Eye (tissue), 1 donor: ENCODE data around the gene FNDC3B.
"Not testable (repeated sequence)": the region's sequence is repeated elsewhere in the genome, so short reads cannot be mapped to it uniquely, and the experiment has no call there.

ENCODE experiments used
- DNase-seq: peaks from one replicate; pipeline ENCODE4 v3.0.0-alpha.2; 2015

The FNDC3B gene

GRCh38 chr3:172033396-172033795 lies 6.0 kb upstream of the FNDC3B start:
- DNase-seq: no peak

- peak; percentile 71 for DNase-seq
These were observed 4.3 kb upstream of the FNDC3B start for GRCh38 chr3:172034786-172035685.

GRCh38 chr3:172036541-172037215 lies 2.7 kb upstream of the FNDC3B start:
- DNase-seq: no peak

- peak; percentile 20 for DNase-seq
These were observed 461 bp upstream of the FNDC3B start for GRCh38 chr3:172038798-172039435.

- DNase-seq: peak; percentile 90
These were observed 951 bp downstream of the FNDC3B start for GRCh38 chr3:172040078-172040980.

- DNase-seq: peak; percentile 76
These were observed 1.9 kb downstream of the FNDC3B start for GRCh38 chr3:172040981-172041963.

GRCh38 chr3:172042136-172042662 lies 2.8 kb downstream of the FNDC3B start:
- DNase-seq: no peak

- not testable (repeated sequence) for DNase-seq
These were observed 3.3 kb downstream of the FNDC3B start for GRCh38 chr3:172042663-172043179.

GRCh38 chr3:172043233-172043632 lies 3.9 kb downstream of the FNDC3B start:
- no peak for DNase-seq

GRCh38 chr3:172043766-172044165 lies 4.4 kb downstream of the FNDC3B start:
- DNase-seq: no peak

GRCh38 chr3:172044833-172045585 lies 5.6 kb downstream of the FNDC3B start:
- DNase-seq: no peak

- DNase-seq: no peak
These were observed 7.0 kb downstream of the FNDC3B start for GRCh38 chr3:172046268-172046915.

GRCh38 chr3:172047567-172048115 lies 8.3 kb downstream of the FNDC3B start:
- no peak for DNase-seq

- no peak for DNase-seq
These were observed 9.2 kb downstream of the FNDC3B start for GRCh38 chr3:172048599-172048998.

- DNase-seq: no peak
These were observed 12.1 kb downstream of the FNDC3B start for GRCh38 chr3:172051310-172051956.

GRCh38 chr3:172051957-172052354 lies 12.6 kb downstream of the FNDC3B start:
- DNase-seq: no peak

- no peak for DNase-seq
These were observed 13.0 kb downstream of the FNDC3B start for GRCh38 chr3:172052405-172052804.

- DNase-seq: no peak
These were observed 14.9 kb downstream of the FNDC3B start for GRCh38 chr3:172054115-172054764.
